ENCODE measurements around the gene PLLP.

- TF ChIP-seq EZH2 (IDR thresholded peaks at IDR 0.05): no peak
- TF ChIP-seq POLR2A (IDR thresholded peaks at IDR 0.05; ENCODE audit: borderline replicate concordance, extremely low read depth, insufficient read depth, insufficient read length): no peak
- no peak for TF ChIP-seq CTCF (IDR thresholded peaks at IDR 0.05 in 2 of 3, conservative IDR thresholded peaks at IDR 0.05 in 1 of 3; ENCODE audit: borderline replicate concordance in 1 of 3, insufficient read depth in 1 of 3, low read depth in 2 of 3, low read length in 2 of 3)
- TF ChIP-seq EZH2phosphoT487 (IDR thresholded peaks at IDR 0.05; ENCODE audit: borderline replicate concordance): no peak
- no peak for TF ChIP-seq SIN3A (IDR thresholded peaks at IDR 0.05; ENCODE audit: low read depth)
- TF ChIP-seq POLR2AphosphoS5 (IDR thresholded peaks at IDR 0.05; ENCODE audit: low read depth, low read length): no peak
- no peak for TF ChIP-seq ZNF274 (IDR thresholded peaks at IDR 0.05; ENCODE audit: low read depth, low read length)
- no peak for TF ChIP-seq CBX3 (IDR thresholded peaks at IDR 0.05; ENCODE audit: low read depth)
- TF ChIP-seq ELF1 (IDR thresholded peaks at IDR 0.05; ENCODE audit: borderline replicate concordance, low read depth): no peak
- TF ChIP-seq SP1 (IDR thresholded peaks at IDR 0.05; ENCODE audit: low read depth): no peak
- no peak for TF ChIP-seq RAD21 (IDR thresholded peaks at IDR 0.05; ENCODE audit: low read depth)
These were observed 49.1 kb downstream of the PLLP start for GRCh38 chr16:57235128-57236021.
